Activated naive CD8-positive, alpha-beta T cell treated with anti-CD3 and anti-CD28 coated beads for 36 hours (primary cell): ENCODE results near the gene C4orf54. TPM values are rescaled to one million over a fixed set of nuclear protein-coding genes. Genes with fewer than 3 reads are reported as not detected.

ENCODE experiments used
- DNase-seq: peaks from one replicate; pipeline ENCODE4 v3.0.0; 2021
- H3K27ac Mint-ChIP-seq: one replicate; pipeline ENCODE4 v1.8.0; 2022; ENCODE audit warnings: mild to moderate bottlenecking, moderate library complexity, mixed read lengths
- H3K27me3 Mint-ChIP-seq: one replicate; pipeline ENCODE4 v1.8.0; 2022; ENCODE audit warnings: mild to moderate bottlenecking, mixed read lengths
- H3K36me3 Mint-ChIP-seq: one replicate; pipeline ENCODE4 v1.8.0; 2021; ENCODE audit warnings: mild to moderate bottlenecking, mixed read lengths
- H3K4me1 Mint-ChIP-seq: one replicate; pipeline ENCODE4 v1.8.0; 2021; ENCODE audit warnings: mixed read lengths
- H3K4me3 Mint-ChIP-seq: one replicate; pipeline ENCODE4 v1.8.0; 2022; ENCODE audit warnings: mild to moderate bottlenecking, moderate library complexity, mixed read lengths
- H3K9me3 Mint-ChIP-seq: one replicate; pipeline ENCODE4 v1.8.0; 2022; ENCODE audit warnings: mixed read lengths
- total RNA-seq, 2 experiments: library from RNA; stranded (reverse); gene quantifications; one replicate each; pipeline ENCODE4 v1.2.3, GENCODE V29; 2021

C4orf54 gene
- total RNA-seq: not detected

GRCh38 chr4:99657798-99658197 is at the start of gene C4orf54:
Gene C4orf54, minus strand, starts transcription at chr4:99657828. Its CDS starts 3,180 bp downstream, at chr4:99654648.
- peaks cover 3% of the 10 kb centered on the region for H3K27me3 Mint-ChIP-seq
- H3K9me3 Mint-ChIP-seq: no peaks in the 10 kb centered on the region
- H3K36me3 Mint-ChIP-seq: no peaks in the 10 kb centered on the region
- H3K27ac Mint-ChIP-seq: no peak within 1 kb of the TSS
- H3K4me3 Mint-ChIP-seq: no peak within 1 kb of the TSS
- no peak for DNase-seq
- H3K4me1 Mint-ChIP-seq: no peaks in the 10 kb centered on the region

- Mint-ChIP-seq H3K27me3 (peaks cover 39% of the 10 kb centered on the region), H3K36me3 (no peaks in the 10 kb centered on the region), H3K9me3 (peaks cover 3% of the 10 kb centered on the region), H3K4me3 (no peak overlapping the region), H3K27ac (no peak overlapping the region), H3K4me1 (peaks cover 2% of the 10 kb centered on the region)
- no peak for DNase-seq
Measured at GRCh38 chr4:99705891-99706290, 48.3 kb upstream of the C4orf54 start.

- no peak overlapping the region for H3K27ac Mint-ChIP-seq
- DNase-seq: no peak
- H3K4me1 Mint-ChIP-seq: no peaks in the 10 kb centered on the region
- peaks cover 42% of the 10 kb centered on the region for H3K27me3 Mint-ChIP-seq
- no peaks in the 10 kb centered on the region for H3K36me3 Mint-ChIP-seq
- peaks cover 3% of the 10 kb centered on the region for H3K9me3 Mint-ChIP-seq
- no peak overlapping the region for H3K4me3 Mint-ChIP-seq
Measured at GRCh38 chr4:99696801-99697200, 39.2 kb upstream of the C4orf54 start.

GRCh38 chr4:99693140-99693539 is 35.5 kb upstream of the C4orf54 start:
- H3K9me3 Mint-ChIP-seq: peaks cover 14% of the 10 kb centered on the region
- no peaks in the 10 kb centered on the region for H3K36me3 Mint-ChIP-seq
- H3K4me3 Mint-ChIP-seq: no peak overlapping the region
- H3K4me1 Mint-ChIP-seq: no peaks in the 10 kb centered on the region
- DNase-seq: no peak
- H3K27ac Mint-ChIP-seq: no peak overlapping the region
- H3K27me3 Mint-ChIP-seq: peaks cover 15% of the 10 kb centered on the region

GRCh38 chr4:99690990-99691389 is 33.4 kb upstream of the C4orf54 start:
- peaks cover 14% of the 10 kb centered on the region for H3K27me3 Mint-ChIP-seq
- no peaks in the 10 kb centered on the region for H3K4me1 Mint-ChIP-seq
- no peaks in the 10 kb centered on the region for H3K36me3 Mint-ChIP-seq
- H3K4me3 Mint-ChIP-seq: no peak overlapping the region
- H3K27ac Mint-ChIP-seq: no peak overlapping the region
- no peak for DNase-seq
- peaks cover 14% of the 10 kb centered on the region for H3K9me3 Mint-ChIP-seq

- Mint-ChIP-seq H3K27ac (no peak overlapping the region), H3K4me1 (no peaks in the 10 kb centered on the region), H3K27me3 (peaks cover 14% of the 10 kb centered on the region), H3K36me3 (no peaks in the 10 kb centered on the region), H3K4me3 (no peak overlapping the region), H3K9me3 (peaks cover 14% of the 10 kb centered on the region)
- no peak for DNase-seq
Measured at GRCh38 chr4:99690472-99690871, 32.8 kb upstream of the C4orf54 start.

- peaks cover 7% of the 10 kb centered on the region for H3K27me3 Mint-ChIP-seq
- peaks cover 12% of the 10 kb centered on the region for H3K9me3 Mint-ChIP-seq
- no peak overlapping the region for H3K27ac Mint-ChIP-seq
- no peaks in the 10 kb centered on the region for H3K4me1 Mint-ChIP-seq
- DNase-seq: no peak
- H3K4me3 Mint-ChIP-seq: no peak overlapping the region
- no peaks in the 10 kb centered on the region for H3K36me3 Mint-ChIP-seq
Measured at GRCh38 chr4:99687120-99687519, 29.5 kb upstream of the C4orf54 start.

- Mint-ChIP-seq H3K4me3 (no peak overlapping the region), H3K27me3 (peaks cover 7% of the 10 kb centered on the region), H3K4me1 (no peaks in the 10 kb centered on the region), H3K27ac (no peak overlapping the region), H3K9me3 (peaks cover 3% of the 10 kb centered on the region), H3K36me3 (no peaks in the 10 kb centered on the region)
- DNase-seq: no peak
Measured at GRCh38 chr4:99685234-99685633, 27.6 kb upstream of the C4orf54 start.

- H3K36me3 Mint-ChIP-seq: no peaks in the 10 kb centered on the region
- no peaks in the 10 kb centered on the region for H3K9me3 Mint-ChIP-seq
- peaks cover 11% of the 10 kb centered on the region for H3K27me3 Mint-ChIP-seq
- no peak overlapping the region for H3K4me3 Mint-ChIP-seq
- no peak for DNase-seq
- H3K4me1 Mint-ChIP-seq: no peaks in the 10 kb centered on the region
- H3K27ac Mint-ChIP-seq: no peak overlapping the region
Measured at GRCh38 chr4:99683895-99684294, 26.3 kb upstream of the C4orf54 start.

GRCh38 chr4:99679976-99680375 is 22.3 kb upstream of the C4orf54 start:
- Mint-ChIP-seq H3K27me3 (peaks cover 28% of the 10 kb centered on the region), H3K4me3 (no peak overlapping the region), H3K9me3 (no peaks in the 10 kb centered on the region), H3K36me3 (no peaks in the 10 kb centered on the region), H3K4me1 (no peaks in the 10 kb centered on the region), H3K27ac (no peak overlapping the region)
- no peak for DNase-seq

- H3K9me3 Mint-ChIP-seq: no peaks in the 10 kb centered on the region
- DNase-seq: no peak
- H3K4me3 Mint-ChIP-seq: no peak overlapping the region
- H3K4me1 Mint-ChIP-seq: no peaks in the 10 kb centered on the region
- H3K27ac Mint-ChIP-seq: no peak overlapping the region
- H3K36me3 Mint-ChIP-seq: no peaks in the 10 kb centered on the region
- H3K27me3 Mint-ChIP-seq: peaks cover 33% of the 10 kb centered on the region
Measured at GRCh38 chr4:99679204-99679603, 21.6 kb upstream of the C4orf54 start.

- no peaks in the 10 kb centered on the region for H3K4me1 Mint-ChIP-seq
- peaks cover 14% of the 10 kb centered on the region for H3K9me3 Mint-ChIP-seq
- peaks cover 44% of the 10 kb centered on the region for H3K27me3 Mint-ChIP-seq
- DNase-seq: no peak
- H3K27ac Mint-ChIP-seq: no peak overlapping the region
- no peak overlapping the region for H3K4me3 Mint-ChIP-seq
- no peaks in the 10 kb centered on the region for H3K36me3 Mint-ChIP-seq
Measured at GRCh38 chr4:99677161-99677560, 19.5 kb upstream of the C4orf54 start.

- Mint-ChIP-seq H3K27ac (no peak overlapping the region), H3K4me1 (no peaks in the 10 kb centered on the region), H3K27me3 (peaks cover 31% of the 10 kb centered on the region), H3K36me3 (peaks cover 2% of the 10 kb centered on the region), H3K4me3 (no peak overlapping the region), H3K9me3 (peaks cover 19% of the 10 kb centered on the region)
- no peak for DNase-seq
Measured at GRCh38 chr4:99670409-99671073, 12.9 kb upstream of the C4orf54 start.

- H3K36me3 Mint-ChIP-seq: peaks cover 2% of the 10 kb centered on the region
- DNase-seq: no peak
- peaks cover 19% of the 10 kb centered on the region for H3K9me3 Mint-ChIP-seq
- no peaks in the 10 kb centered on the region for H3K4me1 Mint-ChIP-seq
- peaks cover 23% of the 10 kb centered on the region for H3K27me3 Mint-ChIP-seq
- no peak overlapping the region for H3K4me3 Mint-ChIP-seq
- no peak overlapping the region for H3K27ac Mint-ChIP-seq
Measured at GRCh38 chr4:99669084-99669483, 11.5 kb upstream of the C4orf54 start.

GRCh38 chr4:99668472-99668871 is 10.8 kb upstream of the C4orf54 start:
- H3K9me3 Mint-ChIP-seq: peaks cover 14% of the 10 kb centered on the region
- H3K27me3 Mint-ChIP-seq: peaks cover 17% of the 10 kb centered on the region
- no peaks in the 10 kb centered on the region for H3K4me1 Mint-ChIP-seq
- H3K27ac Mint-ChIP-seq: no peak overlapping the region
- H3K36me3 Mint-ChIP-seq: peaks cover 2% of the 10 kb centered on the region
- no peak for DNase-seq
- H3K4me3 Mint-ChIP-seq: no peak overlapping the region

- Mint-ChIP-seq H3K27me3 (peaks cover 14% of the 10 kb centered on the region), H3K27ac (no peak overlapping the region), H3K4me3 (no peak overlapping the region), H3K36me3 (no peaks in the 10 kb centered on the region), H3K4me1 (no peaks in the 10 kb centered on the region), H3K9me3 (no peaks in the 10 kb centered on the region)
- DNase-seq: no peak
Measured at GRCh38 chr4:99665983-99666382, 8.4 kb upstream of the C4orf54 start.
